Germinal center (tissue), 1 donor: Measurements from ENCODE around the gene SLC25A24.
"Not testable (repeated sequence)": the region's sequence is repeated elsewhere in the genome, so short reads cannot be mapped to it uniquely, and the experiment has no call there.

ENCODE experiments used
- DNase-seq: peaks from one replicate; pipeline ENCODE4 v3.0.0; 2012; ENCODE audit warnings: mixed read lengths, low spot score

Gene SLC25A24

DNA sequence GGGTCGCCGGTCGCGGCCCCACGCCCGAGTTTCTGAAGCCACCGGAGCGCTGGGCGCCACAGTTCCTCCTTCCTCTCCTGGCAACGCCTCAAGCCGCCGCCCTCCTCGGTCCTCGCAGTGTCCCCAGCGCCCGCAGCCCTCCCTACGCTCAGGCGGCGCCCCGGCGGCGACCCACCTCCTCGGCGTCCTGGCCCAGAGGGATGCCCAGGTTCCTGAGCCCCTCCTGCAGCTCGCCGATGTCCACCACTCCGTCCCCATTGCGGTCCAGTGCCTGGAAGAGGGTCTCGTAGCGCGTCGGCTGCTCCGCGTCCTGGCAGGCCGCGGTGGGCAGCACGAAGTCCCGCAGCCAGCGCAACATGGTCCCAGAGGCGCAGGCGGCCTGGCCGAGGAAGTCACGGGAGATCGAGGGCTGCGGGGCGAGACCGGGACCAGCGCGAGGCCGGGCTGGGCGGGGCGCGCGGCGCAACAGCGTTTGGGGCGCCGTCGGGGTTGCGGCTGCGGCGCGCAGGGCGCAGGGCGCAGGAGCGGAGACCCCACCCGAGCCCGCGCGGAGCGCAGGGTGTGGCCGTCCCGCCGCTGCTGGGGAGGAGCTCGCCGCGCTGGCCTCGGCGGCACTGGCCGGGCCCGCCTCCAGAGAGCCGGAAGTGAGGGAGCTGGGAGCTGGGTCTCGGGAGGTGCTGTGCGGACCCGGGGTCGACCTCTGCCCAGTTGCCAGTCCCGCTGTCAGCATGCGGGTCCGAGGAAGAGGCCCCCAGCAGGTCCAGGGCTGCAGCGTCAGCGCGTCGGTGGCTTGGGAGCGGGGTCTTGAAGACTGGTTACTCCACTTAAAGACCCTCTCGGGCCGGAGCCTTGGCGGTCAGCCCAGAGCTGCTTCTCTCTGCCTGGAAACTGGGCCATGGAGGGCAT, at the start of gene SLC25A24:
Gene SLC25A24, minus strand, starts transcription at position 563 of the 906 bp plus-strand sequence. Its CDS starts 205 bp downstream, at position 358.
- DNase-seq, result peak; percentile 86

- not testable (repeated sequence) for DNase-seq
Observed at GRCh38 chr1:108243976-108244375, 43.8 kb upstream of the SLC25A24 start, which contains the start of gene NBPF4. NBPF4 (minus strand) TSS chr1:108244076; CDS start chr1:108243761, 315 bp downstream.

- not testable (repeated sequence) for DNase-seq
Observed at GRCh38 chr1:108239426-108239825, 39.3 kb upstream of the SLC25A24 start.

DNA sequence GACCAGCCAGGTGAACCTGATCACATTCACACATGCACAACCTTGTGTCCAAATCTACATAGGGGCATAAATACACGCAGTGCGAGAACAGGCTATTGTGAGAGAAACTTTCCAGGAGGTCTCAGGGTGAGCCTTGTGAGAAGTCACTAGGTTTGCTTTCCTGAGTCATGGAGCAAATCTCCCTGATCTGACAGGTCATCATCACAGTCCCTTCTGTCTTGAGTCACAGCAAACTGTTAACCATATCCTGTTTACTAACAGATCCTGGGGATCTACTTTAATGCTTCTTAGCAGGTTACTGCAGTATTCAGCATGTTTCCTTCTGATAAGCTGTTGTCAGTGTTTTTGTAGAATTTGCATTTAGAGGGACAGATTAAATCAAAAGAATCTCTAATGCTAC, 35.2 kb upstream of the SLC25A24 start:
- not testable (repeated sequence) for DNase-seq

DNA sequence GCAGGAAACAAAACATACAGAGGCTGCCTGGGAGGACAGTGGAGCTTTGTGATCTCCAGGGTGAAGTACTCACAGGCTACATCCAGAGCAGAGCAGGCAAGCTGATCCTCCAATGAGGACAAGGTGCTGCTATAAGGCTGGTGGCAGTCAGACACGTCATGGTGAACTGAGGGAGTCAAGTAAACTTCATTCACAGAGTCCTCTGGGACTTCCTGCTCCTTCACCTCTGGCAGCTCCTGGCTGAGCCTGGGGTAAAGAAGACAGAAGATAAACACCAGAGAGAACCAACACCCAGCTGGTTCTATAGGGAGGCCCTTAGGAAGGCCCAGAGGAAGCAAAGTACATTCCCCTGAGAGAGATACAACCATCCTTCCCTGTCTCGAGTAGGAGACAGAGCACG, 32.0 kb upstream of the SLC25A24 start:
- not testable (repeated sequence) for DNase-seq

DNA sequence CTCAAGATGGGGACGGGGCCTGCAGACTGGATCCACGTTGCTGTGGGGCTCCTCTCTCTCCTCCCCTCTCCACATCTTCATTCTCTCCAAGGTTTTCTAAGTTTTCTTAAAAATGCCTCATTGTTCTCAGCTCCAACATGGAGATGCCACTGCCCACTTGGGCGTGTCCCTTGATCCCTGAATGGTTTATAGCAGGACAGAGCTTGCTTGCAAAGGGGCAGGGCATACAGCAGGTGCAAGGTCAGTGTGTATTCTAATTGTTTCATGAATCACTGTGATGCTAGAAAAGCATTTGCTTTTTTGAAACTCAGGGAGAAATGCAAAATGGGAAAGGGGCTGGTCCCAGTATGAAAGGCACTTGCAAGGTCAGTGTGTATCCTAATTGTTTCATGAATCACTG, 29.8 kb upstream of the SLC25A24 start:
- not testable (repeated sequence) for DNase-seq

- DNase-seq, result not testable (repeated sequence)
Observed at GRCh38 chr1:108227772-108228171, 27.6 kb upstream of the SLC25A24 start.

DNA sequence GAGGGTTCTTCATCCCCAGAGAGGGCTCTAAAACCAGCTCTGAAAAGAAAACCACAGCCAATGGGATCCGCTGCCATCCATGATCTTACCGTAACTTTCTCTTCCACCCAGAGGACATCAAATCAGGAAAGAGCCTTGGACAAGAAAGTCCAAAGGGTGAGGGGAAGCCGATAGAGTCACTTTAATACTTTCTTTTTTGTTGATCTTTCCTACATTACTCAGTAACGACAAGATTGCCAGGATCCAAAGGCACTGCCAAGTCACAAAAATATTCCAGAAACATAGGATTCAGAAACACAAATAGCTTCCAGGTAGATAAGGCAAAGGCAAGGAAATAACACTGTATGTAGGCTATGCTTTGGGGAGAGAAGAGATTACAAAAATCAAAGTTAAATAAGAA, 26.7 kb upstream of the SLC25A24 start:
- not testable (repeated sequence) for DNase-seq

GRCh38 chr1:108223226-108223625, 23.1 kb upstream of the SLC25A24 start:
- DNase-seq, result not testable (repeated sequence)

DNA sequence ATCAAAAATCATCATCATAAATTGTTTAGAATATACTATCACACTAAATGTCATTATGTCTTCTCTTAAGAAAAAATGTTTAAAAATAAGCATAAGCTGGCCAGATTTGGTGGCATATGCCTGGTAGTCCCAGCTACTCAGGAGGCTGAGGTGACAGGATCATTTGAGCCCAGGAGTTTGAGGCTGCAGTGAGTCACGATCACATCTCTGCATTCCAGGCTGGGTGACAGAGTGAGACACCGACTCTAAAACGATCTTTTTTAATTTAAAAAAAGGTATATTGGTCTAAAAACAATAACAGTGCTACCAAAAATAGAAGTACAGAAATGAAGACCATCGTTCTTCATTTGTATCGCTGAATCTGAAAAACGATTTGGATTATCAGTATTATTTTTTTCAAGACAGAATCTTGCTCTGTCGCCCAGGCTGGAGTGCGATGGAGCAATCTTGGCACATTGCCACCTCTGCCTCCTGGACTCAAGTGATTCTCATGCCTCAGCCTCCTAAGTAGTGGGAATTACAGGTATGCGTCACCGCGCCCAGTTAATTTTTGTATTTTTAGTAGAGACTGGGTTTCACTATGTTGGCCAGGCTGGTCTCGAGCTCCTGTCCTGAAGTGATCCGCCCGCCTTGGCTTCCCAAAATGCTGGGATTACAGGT, 17.5 kb upstream of the SLC25A24 start:
- not testable (repeated sequence) for DNase-seq

DNA sequence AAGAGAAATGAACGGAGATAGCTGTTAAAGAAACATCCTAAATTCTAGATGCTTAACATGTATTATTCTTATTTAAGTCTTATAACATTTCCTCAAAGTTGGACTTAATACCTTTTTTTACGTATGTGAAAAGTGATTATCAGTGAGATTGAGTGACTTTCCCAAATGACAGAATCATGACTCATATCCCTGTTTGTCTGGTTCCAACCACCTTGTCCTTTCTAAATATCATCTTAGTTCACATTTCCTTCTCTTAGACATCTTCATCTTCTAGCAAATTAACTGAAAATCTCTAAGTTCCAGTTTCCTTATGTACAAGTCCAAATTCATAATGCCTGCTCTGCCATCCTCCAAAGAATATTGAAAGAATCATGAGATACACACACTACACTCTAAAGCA, 16.9 kb upstream of the SLC25A24 start:
- DNase-seq, result not testable (repeated sequence)

DNA sequence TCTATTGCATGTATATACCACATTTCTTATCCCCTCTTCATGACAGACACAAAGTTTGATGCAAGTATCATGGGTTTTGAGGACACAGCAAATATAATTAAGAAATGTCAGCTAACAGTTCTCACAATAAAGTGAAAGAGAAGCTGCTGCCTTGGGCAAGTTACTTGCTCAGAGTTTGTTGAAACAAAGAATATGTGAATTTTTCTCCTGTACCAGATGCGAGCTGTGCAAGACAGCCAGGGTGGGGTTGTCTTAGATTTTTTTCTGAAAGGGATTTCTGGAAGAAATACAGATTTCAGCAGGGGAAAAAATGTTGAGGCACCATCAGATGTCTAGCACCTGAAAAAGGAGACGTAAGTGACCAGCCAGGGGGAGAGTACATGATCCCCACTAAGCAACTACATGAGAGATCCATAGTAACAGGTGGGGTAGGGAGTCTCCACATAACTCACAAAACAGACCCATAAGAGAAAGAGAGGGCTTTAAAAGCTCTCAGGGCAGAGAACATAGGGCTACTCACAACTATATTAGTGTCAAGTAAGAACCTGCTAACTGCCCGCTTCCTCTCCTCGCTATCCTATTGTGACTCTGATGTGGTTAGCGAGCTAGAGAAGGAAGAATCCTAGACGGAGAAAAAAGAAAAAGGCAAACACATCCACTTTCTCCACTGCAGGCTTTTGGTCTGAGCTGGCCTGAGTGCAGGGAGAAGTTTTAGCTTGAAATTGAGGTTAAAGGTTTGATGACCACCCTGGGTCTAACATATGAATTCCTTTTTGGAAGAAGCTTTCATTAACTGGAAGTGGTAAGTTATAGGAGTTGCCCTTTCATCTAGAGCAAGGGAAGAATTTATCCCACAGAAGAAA, 16.1 kb upstream of the SLC25A24 start:
- DNase-seq, result not testable (repeated sequence)

GRCh38 chr1:108214641-108215465, 14.7 kb upstream of the SLC25A24 start:
- not testable (repeated sequence) for DNase-seq

GRCh38 chr1:108211014-108211413, 10.9 kb upstream of the SLC25A24 start:
- no peak for DNase-seq

- no peak for DNase-seq
Observed at GRCh38 chr1:108209456-108210108, 9.4 kb upstream of the SLC25A24 start.

- DNase-seq, result no peak
Observed at GRCh38 chr1:108208724-108209446, 8.7 kb upstream of the SLC25A24 start.

- DNase-seq, result not testable (repeated sequence)
Observed at GRCh38 chr1:108203582-108203981, 3.4 kb upstream of the SLC25A24 start.

- no peak for DNase-seq
Observed at GRCh38 chr1:108201687-108202086, 1.5 kb upstream of the SLC25A24 start.

DNA sequence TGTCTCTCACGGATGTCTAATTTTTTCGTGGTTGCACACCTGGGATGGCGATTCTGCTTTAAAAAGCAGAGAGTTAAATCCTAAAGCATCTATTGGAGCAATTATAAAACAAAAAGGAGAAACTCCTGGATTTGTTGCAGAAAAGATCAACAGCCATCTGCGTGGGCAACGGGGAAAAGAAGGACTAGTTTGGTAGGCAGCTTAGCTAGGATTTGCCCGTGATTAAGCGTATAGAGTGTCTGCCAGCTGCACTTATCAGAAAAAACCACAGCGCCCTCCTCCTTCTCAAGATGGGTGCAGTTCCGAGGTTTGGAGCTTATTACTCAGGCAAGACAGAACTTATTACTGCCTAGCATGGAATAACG, 526 bp upstream of the SLC25A24 start:
- peak; percentile 71 for DNase-seq

DNA sequence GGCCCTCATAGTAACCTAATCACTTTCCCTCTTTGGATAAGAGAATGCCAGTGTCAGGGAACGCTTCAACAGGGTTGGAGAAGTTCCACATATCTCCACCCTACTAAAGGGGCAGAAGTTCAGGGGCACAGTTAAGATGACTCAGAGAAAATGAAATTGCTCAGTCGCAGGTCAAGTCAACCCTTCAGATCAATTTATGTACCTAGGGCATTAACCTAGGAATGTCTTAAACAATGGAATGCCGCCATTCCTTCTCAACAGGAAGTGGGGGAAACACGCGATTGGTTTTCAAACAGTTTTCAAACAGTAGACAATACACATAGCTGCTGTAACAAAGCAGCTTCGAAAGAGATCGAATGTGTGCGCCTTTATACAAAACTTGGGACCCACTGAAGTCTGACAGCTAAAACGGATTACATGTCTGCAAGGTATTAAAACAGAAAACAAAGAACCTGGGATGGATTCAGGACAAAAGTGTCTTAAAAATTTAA, 897 bp downstream of the SLC25A24 start:
- no peak for DNase-seq
